SIG-M5 (cell line): ENCODE results near the gene FBXW4.

Experiments
- DNase-seq: peaks from one replicate; lab custom pipeline; 2025; lab: John Stamatoyannopoulos, UW

The FBXW4 gene

GRCh38 chr10:101580486-101581399, 114.2 kb downstream of the FBXW4 start:
- DNase-seq, result no peak

- DNase-seq, result no peak
Observed at GRCh38 chr10:101579516-101579870, 115.5 kb downstream of the FBXW4 start.

GRCh38 chr10:101578803-101579515, 116.0 kb downstream of the FBXW4 start:
- DNase-seq, result no peak

GRCh38 chr10:101578192-101578591, 116.8 kb downstream of the FBXW4 start:
- DNase-seq, result no peak

DNA sequence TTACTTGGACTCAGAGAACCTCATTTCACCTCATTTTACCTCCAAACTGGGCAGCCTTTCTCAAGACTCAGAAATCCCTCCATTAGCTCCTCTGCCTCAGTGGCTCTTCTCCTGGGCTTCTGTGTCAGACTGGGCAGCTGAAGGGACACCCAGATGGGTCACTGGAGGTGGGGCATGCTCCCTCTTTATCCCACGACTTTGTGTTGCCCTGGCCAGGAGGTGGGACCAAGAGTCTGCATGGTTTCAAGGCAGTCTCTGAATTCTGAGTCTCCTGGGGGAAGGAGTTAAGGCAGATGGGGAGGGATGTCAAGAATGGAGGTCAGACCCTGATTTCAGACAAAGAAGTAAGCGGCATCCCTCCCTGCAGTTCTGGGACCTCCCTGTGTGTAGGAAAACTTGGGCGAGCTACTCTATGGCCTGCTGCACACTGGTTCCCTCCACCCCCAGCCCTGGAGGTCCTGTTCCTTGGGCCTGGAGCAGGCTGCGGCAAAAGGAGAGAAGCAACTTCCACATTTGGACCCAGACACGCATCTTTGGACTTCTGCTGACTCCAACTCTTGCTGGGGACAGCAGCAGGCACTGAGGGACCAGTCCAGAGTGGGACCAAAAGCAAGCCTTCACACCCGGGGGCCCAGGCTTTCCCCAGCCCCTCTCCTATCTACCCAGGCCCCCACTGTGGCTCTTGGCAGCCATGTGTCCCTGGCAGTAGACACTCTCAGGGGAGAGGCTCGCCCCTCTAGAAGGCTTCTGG, 117.7 kb downstream of the FBXW4 start:
- no peak for DNase-seq

DNA sequence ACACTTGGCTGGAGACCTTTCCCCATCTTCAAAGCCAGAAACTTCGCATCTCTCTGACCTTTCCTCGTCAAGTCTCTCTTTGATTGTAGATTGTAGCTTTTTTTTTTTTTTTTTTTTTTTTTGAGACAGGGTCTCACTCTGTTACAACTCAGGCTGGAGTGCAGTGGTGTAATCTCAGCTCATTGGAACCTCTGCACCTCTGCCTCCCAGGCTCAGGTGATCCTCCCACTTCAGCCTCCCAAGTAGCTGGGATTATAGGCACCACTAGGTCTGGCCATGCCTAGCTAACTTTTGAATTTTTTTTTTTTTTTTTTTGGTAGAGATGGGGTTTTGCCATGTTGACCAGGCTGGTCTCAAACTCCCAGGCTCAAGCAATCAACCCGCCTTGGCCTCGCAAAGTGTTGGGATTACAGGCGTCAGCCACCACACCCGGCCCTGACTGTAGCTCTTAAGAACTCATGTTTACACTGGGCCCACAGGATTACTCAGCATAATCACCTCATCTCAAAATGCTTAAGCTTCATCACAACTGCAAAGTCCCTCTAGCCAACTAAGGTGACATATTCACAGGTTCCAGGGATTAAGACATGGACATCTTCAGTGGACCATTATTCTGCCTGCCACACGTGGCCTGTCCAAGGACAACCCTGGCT, 118.6 kb downstream of the FBXW4 start:
- no peak for DNase-seq

DNA sequence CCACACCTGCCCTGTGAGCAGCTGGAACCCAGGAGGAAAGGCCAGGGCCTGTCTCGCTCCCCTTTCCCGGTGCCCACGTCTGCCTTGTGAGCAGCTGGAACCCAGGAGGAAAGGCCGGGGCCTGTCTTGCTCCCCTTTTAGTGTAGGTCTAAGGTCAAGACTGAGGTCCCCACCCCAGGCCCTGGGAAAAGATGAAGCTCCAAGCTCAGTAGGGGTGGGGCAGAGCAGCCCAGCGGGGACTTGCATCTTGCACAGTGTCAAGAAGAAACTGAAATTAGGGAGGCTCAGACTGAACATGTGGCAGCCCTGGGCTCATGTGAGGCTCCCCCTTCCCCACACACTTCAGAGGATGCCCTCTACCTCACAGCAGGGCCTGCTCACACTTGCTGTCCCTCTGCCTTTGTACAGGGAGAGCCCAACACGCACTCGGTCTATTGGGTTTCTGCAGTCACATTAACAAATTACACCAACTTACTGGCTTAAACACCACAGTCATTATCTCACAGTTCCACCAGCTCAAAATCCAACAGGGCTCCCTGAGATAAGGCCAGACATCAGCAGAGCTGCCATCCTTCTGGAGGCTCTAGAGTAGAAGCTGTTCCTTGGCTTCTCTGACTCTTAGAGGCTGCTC, 119.3 kb downstream of the FBXW4 start:
- DNase-seq, result no peak

DNA sequence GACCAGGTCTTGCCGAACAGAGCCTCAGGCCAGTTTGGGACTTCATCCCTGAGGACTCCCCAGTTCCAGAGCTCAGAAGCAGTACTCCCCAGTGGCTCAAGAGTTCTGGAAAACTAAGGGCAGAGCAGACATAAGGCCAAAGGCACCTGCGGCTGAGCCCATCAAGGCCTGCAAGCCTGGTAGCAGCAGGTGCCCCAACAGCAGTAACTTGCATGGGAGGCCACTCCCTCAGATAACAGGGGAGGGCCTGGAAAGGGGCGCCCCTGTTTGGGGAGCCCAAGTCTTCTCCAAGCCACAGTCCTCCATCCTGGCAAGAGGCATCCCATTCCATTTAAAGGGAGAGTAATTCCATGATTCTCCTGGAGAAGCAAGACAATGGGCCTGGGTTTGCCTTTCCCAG, 119.9 kb downstream of the FBXW4 start:
- DNase-seq, result no peak

- no peak for DNase-seq
Observed at GRCh38 chr10:101573885-101574753, 120.9 kb downstream of the FBXW4 start.

- no peak for DNase-seq
Observed at GRCh38 chr10:101572785-101573184, 122.2 kb downstream of the FBXW4 start.

DNA sequence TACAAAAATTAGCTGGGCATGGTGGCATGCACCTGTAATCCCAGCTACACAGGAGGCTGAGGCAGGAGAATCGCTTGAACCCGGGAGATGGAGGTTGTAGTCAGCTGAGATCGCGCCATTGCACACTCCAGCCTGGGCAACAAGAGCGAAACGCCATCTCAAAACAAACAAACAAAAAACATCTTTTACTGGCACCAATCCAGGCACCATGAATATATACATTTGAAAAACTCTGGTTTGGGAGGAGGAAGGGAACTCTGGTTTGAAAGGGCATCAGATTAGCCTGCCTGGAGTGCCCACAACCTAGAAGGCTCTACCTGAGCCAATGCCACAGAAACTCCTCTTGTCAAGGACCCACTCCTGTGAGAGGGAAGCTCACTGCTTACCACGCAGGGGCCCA, 122.8 kb downstream of the FBXW4 start:
- no peak for DNase-seq

- no peak for DNase-seq
Observed at GRCh38 chr10:101571271-101571925, 123.6 kb downstream of the FBXW4 start.

- DNase-seq, result no peak
Observed at GRCh38 chr10:101570428-101571270, 124.3 kb downstream of the FBXW4 start.

DNA sequence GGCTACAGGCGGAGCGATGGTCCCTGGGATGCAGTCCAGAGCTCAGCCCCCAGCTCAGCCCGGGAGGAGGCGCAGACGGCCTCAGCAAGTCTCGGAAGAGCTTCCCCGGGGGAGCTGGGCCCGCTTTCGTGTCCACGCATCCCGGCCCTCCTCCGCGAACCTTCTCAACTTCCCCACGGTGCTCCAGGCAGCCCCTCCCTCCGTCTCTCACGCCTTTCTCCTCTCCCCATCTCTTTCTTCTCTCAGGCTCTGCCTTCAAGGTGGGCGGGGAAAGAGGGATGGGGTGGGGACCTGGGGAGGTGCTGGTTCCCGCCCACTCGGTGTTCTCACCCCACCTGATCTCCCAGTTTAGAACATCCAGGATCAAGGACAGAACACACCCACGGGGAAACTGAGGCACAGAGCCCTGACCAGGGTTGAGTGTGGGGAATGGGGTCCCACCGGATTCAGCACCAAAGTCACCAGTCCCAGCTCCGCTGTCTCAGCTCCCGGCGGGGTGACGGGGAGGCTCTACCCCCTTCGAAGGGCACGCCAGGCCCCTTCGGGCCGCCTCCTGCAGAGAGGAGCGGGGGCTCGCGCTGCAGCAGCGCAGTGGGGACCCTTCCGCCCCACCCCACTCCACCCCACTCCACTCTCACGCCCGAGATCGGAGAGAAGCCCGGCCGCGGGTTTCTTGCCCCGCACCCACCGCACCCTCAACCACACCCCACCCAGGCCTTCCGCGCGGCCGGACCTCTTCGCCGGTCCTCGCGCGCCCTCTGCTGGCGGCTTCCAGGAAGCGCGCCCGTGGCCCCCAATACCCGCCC, 125.1 kb downstream of the FBXW4 start:
- no peak for DNase-seq

- DNase-seq, result no peak
Observed at GRCh38 chr10:101569323-101569621, 125.7 kb downstream of the FBXW4 start.

GRCh38 chr10:101568054-101568745, 126.8 kb downstream of the FBXW4 start:
- DNase-seq, result no peak

DNA sequence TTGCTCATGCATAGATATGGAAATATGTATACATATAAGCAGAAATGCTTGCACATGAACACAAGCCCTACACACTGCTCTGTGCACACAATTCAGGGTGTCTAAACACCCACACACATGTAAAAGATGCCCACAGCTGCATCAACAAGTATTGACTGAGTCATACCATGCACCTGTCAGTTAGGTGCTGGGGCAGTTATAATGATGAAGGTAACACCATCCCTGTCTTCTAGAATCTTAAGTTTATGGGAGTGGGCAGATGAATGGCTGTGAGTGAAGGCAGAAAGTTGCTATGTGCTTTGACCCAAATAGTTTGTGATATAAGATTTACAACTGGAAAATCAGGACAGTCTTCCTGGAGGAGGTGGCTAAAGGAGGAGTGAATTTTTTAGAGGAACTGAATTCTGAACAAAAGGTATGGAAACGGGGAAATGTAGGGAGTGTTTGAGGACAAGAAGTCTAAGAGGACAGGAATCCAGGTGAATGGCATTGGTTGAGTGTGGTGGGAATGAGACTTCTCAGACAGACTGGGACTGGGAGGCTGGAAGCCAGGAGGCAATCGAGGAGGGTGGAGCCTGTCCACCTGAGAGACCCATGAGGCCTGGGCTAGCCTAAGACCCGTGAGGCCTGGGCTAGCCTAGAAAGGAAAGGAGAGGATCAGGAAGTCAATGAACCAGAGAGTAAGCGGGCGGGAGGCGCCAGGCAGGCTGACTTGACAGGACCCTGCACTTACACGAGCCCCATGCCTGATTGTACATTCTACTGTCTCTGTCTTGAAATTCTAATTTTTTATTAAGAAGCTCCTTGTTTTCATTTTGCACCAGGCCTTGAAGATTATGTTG, 127.6 kb downstream of the FBXW4 start:
- DNase-seq, result no peak
